Mesendoderm (in vitro differentiated cells): Measurements from ENCODE around the gene GNLY. TPM values are rescaled to one million over a fixed set of nuclear protein-coding genes. Genes with fewer than 3 reads are reported as not detected.

Experiments
- DNase-seq: peaks from one replicate; pipeline ENCODE4 v3.0.0; 2013
- H2AK5ac ChIP-seq: 2 replicates; pipeline ENCODE4 v1.6.1; 2013; ENCODE audit warnings: low read length, inconsistent platforms
- H2BK120ac ChIP-seq: 2 replicates; pipeline ENCODE4 v1.6.1; 2013; ENCODE audit warnings: low read depth, mild to moderate bottlenecking, low read length, moderate library complexity, mixed read lengths
- H2BK15ac ChIP-seq: replicated peaks from 2 replicates; pipeline ENCODE4 v1.6.1; 2013; ENCODE audit warnings: low read depth, mild to moderate bottlenecking, moderate library complexity
- H2BK5ac ChIP-seq: 2 replicates; pipeline ENCODE4 v1.6.1; 2013; ENCODE audit warnings: low read length, inconsistent platforms
- H3K18ac ChIP-seq: 2 replicates; pipeline ENCODE4 v1.6.1; 2013; ENCODE audit warnings: mild to moderate bottlenecking, low read length, mixed read lengths
- H3K23ac ChIP-seq: one replicate; pipeline ENCODE4 v1.6.1; 2013; ENCODE audit warnings: low read length
- H3K27ac ChIP-seq: 2 replicates; pipeline ENCODE4 v1.5.1; 2013; ENCODE audit warnings: low read depth, mild to moderate bottlenecking, inconsistent platforms, low read length, moderate library complexity
- H3K27me3 ChIP-seq: 2 replicates; pipeline ENCODE4 v1.6.1; 2013; ENCODE audit warnings: low read length, control low read depth, mild to moderate bottlenecking, inconsistent platforms; ENCODE audit not compliant: insufficient read depth, poor library complexity
- H3K36me3 ChIP-seq: 2 replicates; pipeline ENCODE4 v1.6.1; 2013; ENCODE audit warnings: low read length, inconsistent platforms; ENCODE audit not compliant: control insufficient read depth, insufficient read depth
- H3K4ac ChIP-seq: one replicate; pipeline ENCODE4 v1.6.1; 2013; ENCODE audit warnings: low read depth, mild to moderate bottlenecking, low read length, moderate library complexity
- H3K4me1 ChIP-seq: 2 replicates; pipeline ENCODE4 v1.6.1; 2013; ENCODE audit warnings: low read depth, low read length, inconsistent platforms; ENCODE audit not compliant: control insufficient read depth
- H3K4me2 ChIP-seq: 2 replicates; pipeline ENCODE4 v1.6.1; 2013; ENCODE audit warnings: low read length
- H3K4me3 ChIP-seq: 2 replicates; pipeline ENCODE4 v1.5.1; 2013; ENCODE audit warnings: mild to moderate bottlenecking, low read length
- H3K56ac ChIP-seq: one replicate; pipeline ENCODE4 v1.6.1; 2013; ENCODE audit warnings: low read length
- H3K79me1 ChIP-seq: 2 replicates; pipeline ENCODE4 v1.6.1; 2013; ENCODE audit warnings: low read length, inconsistent platforms
- H3K79me2 ChIP-seq: 2 replicates; pipeline ENCODE4 v1.6.1; 2013; ENCODE audit warnings: mild to moderate bottlenecking, low read length; ENCODE audit not compliant: control insufficient read depth, insufficient read depth
- H3K9ac ChIP-seq: 2 replicates; pipeline ENCODE4 v1.6.1; 2013; ENCODE audit warnings: low read length, inconsistent platforms
- H4K5ac ChIP-seq: one replicate; pipeline ENCODE4 v1.6.1; 2013; ENCODE audit warnings: low read length
- H4K8ac ChIP-seq: one replicate; pipeline ENCODE4 v1.6.1; 2013; ENCODE audit warnings: low read depth, mild to moderate bottlenecking, control low read depth, low read length, moderate library complexity
- WGBS: extraction: QIAGEN DNeasy Blood & Tissue Kit; methylation state at CpG from one replicate; pipeline ENCODE4 v1.1.7; 2013; ENCODE audit warnings: low lambda C conversion rate, missing lambda C conversion rate; ENCODE audit not compliant: insufficient coverage; ENCODE audit errors: extremely low coverage; 5-methylcytosine and 5-hydroxymethylcytosine counted together
- small RNA-seq: library from polyadenylated mRNA; stranded (forward); fragments of <200 nt; extraction: miRNeasy Mini kit (QIAGEN cat#:217004); gene quantifications from one replicate; pipeline ENCODE3, GENCODE V24; 2013; ENCODE audit not compliant: insufficient read depth

The GNLY gene

DNA sequence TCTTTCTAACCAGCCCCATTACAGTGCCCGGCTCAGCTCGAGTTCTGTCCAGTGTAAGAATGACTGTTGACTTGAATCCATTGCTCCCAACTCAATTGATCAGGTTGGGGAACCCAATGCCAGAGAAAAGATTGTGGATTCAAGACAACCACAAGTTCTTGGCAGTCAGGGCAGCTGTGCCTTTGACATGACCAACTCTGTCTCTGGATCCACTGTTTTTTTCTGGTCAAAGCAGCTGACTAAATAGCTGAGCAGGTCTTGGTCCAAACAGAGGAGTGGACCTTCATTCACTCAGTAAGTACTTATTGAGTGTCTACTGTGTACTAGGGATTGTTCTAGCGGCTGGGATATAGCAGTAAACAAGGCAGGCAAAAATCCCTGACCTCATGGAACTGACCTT, 53.3 kb downstream of the GNLY start:
- Histone ChIP-seq H3K9ac (no peak overlapping the region), H2BK5ac (no peak overlapping the region), H2AK5ac (no peak overlapping the region), H3K56ac (no peak overlapping the region), H3K36me3 (no peaks in the 10 kb centered on the region), H3K4me3 (no peak overlapping the region), H3K18ac (no peak overlapping the region), H3K27me3 (peaks cover 8% of the 10 kb centered on the region), H4K5ac (no peak overlapping the region), H3K27ac (no peak overlapping the region), H2BK15ac (no peak overlapping the region), H3K23ac (no peak overlapping the region), H3K4ac (no peak overlapping the region), H3K79me2 (no peaks in the 10 kb centered on the region), H4K8ac (no peak overlapping the region), H3K4me1 (no peaks in the 10 kb centered on the region), H2BK120ac (no peak overlapping the region), H3K79me1 (no peaks in the 10 kb centered on the region), H3K4me2 (no peak overlapping the region)
- DNase-seq, result no peak
- no CpG with 5 or more reads among the region's 3 CpGs for WGBS

GRCh38 chr2:85748039-85748734, 54.0 kb downstream of the GNLY start:
- Histone ChIP-seq H2BK120ac (no peak overlapping the region), H3K36me3 (no peaks in the 10 kb centered on the region), H4K5ac (no peak overlapping the region), H3K27ac (no peak overlapping the region), H3K79me2 (no peaks in the 10 kb centered on the region), H3K9ac (no peak overlapping the region), H3K4me3 (no peak overlapping the region), H3K4me2 (no peak overlapping the region), H3K79me1 (no peaks in the 10 kb centered on the region), H3K18ac (no peak overlapping the region), H3K4ac (no peak overlapping the region), H2BK5ac (no peak overlapping the region), H2BK15ac (no peak overlapping the region), H3K27me3 (peaks cover 14% of the 10 kb centered on the region), H2AK5ac (no peak overlapping the region), H3K4me1 (no peaks in the 10 kb centered on the region), H3K56ac (no peak overlapping the region), H4K8ac (no peak overlapping the region), H3K23ac (no peak overlapping the region)
- DNase-seq, result no peak
- no CpG with 5 or more reads among the region's 9 CpGs for WGBS

Small RNA genes within 50 kb of the gene (small RNA-seq; reads per million reads assigned to genes)
- not detected for gene RNU1-38P
